ENCODE measurements around the gene SPTB. TPM values are rescaled to one million over a fixed set of nuclear protein-coding genes. Genes with fewer than 3 reads are reported as not detected.

SPTB gene
- total and polyA plus RNA-seq, 9 of the 15 experiments (the other 6 are each of a cell fraction or from before 2014, with no cell fraction given): 0.21 to 45.9 (median 11.7) TPM

DNA sequence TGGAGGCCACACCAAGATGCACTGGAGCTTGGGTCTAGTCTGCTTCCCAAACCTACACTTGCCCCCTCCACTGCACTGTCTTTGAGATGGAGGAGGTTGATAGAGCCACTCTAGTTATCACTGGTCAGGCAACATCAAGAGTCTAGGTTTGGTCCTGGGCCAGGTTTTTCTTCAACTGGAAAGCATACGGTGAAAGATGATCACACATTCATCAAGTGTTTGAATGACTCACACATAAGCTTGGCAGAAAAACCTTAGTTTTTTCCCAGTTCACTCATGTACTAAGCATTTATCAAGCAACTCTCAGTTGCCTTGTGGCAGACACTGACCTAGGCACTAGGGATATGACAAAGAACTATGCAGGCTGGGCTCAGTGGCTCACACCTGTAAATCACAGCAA lies 91.0 kb downstream of the SPTB start (continued):
- TF ChIP-seq MEIS2 (IDR thresholded peaks at IDR 0.05; ENCODE audit: partially characterized antibody): peak; percentile 26
- TF ChIP-seq, protein P1, sequence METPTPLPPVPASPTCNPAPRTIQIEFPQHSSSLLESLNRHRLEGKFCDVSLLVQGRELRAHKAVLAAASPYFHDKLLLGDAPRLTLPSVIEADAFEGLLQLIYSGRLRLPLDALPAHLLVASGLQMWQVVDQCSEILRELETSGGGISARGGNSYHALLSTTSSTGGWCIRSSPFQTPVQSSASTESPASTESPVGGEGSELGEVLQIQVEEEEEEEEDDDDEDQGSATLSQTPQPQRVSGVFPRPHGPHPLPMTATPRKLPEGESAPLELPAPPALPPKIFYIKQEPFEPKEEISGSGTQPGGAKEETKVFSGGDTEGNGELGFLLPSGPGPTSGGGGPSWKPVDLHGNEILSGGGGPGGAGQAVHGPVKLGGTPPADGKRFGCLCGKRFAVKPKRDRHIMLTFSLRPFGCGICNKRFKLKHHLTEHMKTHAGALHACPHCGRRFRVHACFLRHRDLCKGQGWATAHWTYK (CRISPR knock-in tag; IDR thresholded peaks at IDR 0.05): no peak
- no peak for TF ChIP-seq IFI16 (CRISPR knock-in tag; IDR thresholded peaks at IDR 0.05)

DNA sequence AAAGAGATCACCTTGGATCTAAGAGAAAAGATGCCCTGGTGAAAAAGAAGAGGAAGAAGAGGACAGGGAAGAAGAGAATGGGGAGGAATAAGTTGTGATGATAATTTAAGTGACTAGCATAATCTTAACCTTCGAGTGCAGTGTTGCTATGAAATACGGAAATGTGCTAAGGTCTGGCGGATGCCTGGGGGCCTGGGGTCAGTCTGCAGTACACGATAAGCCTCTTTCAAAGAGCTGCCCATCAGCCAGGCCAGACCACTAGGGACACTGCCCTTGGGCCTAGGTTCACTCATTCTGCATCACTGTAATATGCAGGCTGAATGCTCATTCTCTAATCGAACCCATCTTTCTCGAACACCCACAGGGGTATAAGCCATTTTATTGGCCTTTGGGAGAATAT lies 92.1 kb downstream of the SPTB start:
- no peaks in the 10 kb centered on the region for H4K20me1 ChIP-seq (replicated peaks; ENCODE audit: control insufficient read depth, insufficient read depth, low read length)
- no peaks in the 10 kb centered on the region for H3K4me1 ChIP-seq (replicated peaks in 1 of 2; ENCODE audit: control insufficient read depth in 2 of 2, insufficient read depth in 2 of 2, low read length in 2 of 2)
- FAIRE-seq (no peak), DNase-seq (ENCODE audit: extremely low read depth in 1 of 4, low spot score in 3 of 4) (no peak), ATAC-seq (no peak)
- no TSS peak for BruUV-seq (replicated peaks)
- POLR2A ChIA-PET: interaction anchor here (0.6 kb wide), 1 partner anchor 12 kb away, joined by 3 read pairs; no protein-coding TSS in a partner anchor
- no peaks in the 10 kb centered on the region for H3K27me3 ChIP-seq (ENCODE audit: control insufficient read depth in 2 of 2, insufficient read depth in 2 of 2, low read length in 2 of 2)
- H3K79me2 ChIP-seq (ENCODE audit: control insufficient read depth, insufficient read depth, low read length): no peaks in the 10 kb centered on the region
- intact Hi-C loops (cut with micrococcal nuclease) (no loop called here), in situ Hi-C loops (cut with MboI) (no loop called here)
- no peak overlapping the region for H3K27ac ChIP-seq (ENCODE audit: extremely low read depth, low read depth, low read length)
- TF ChIP-seq CBFA2T3 (IDR thresholded peaks at IDR 0.05) (peak; percentile 18; the same call in 1 of the 2 replicates), MYBL2 (IDR thresholded peaks at IDR 0.05; ENCODE audit: low read depth) (no peak), MYBL2 (CRISPR knock-in tag; IDR thresholded peaks at IDR 0.05; ENCODE audit: borderline replicate concordance) (no peak), TCF3 (CRISPR knock-in tag; IDR thresholded peaks at IDR 0.05) (peak; percentile 71), ZNF699 (CRISPR knock-in tag; IDR thresholded peaks at IDR 0.05; ENCODE audit: insufficient replicate concordance) (no peak), ZNF133 (CRISPR knock-in tag; IDR thresholded peaks at IDR 0.05) (no peak)
- no peaks in the 10 kb centered on the region for H3K9me3 ChIP-seq (replicated peaks; ENCODE audit: control insufficient read depth, insufficient read depth, low read depth, low read length)
- peaks cover 83% of the 10 kb centered on the region; the same call in 2 of the 3 replicates for H3K36me3 ChIP-seq (ENCODE audit: control insufficient read depth, insufficient read depth, low read length)
- CTCF ChIA-PET (ENCODE audit: low intra/inter-chr PET ratio): no interaction called here
- H3K4me3 ChIP-seq: no peak overlapping the region
- H3K4me2 ChIP-seq (ENCODE audit: insufficient read depth, low read length): no peak overlapping the region
- no peak overlapping the region for H2AFZ ChIP-seq (ENCODE audit: low read depth, low read length)
- no peaks in the 10 kb centered on the region for H3K9me1 ChIP-seq (ENCODE audit: control insufficient read depth, insufficient read depth, low read length)
- WGBS (ENCODE audit: insufficient coverage, low coverage, missing lambda C conversion rate): 80% methylated on average over 6 of the region's 6 CpGs
- no peak overlapping the region for H3K9ac ChIP-seq (ENCODE audit: insufficient read depth in 1 of 2, low read depth in 2 of 2, low read length in 2 of 2)

All from K562 (cell line).